GM18868 (cell line): ENCODE data around the gene LTA4H.

ENCODE experiments used
- ATAC-seq: cut with Tn5 transposase; IDR thresholded peaks from one replicate; pipeline ENCODE4 v1.9.1; 2021; ENCODE audit warnings: mild to moderate bottlenecking, moderate library complexity; ENCODE audit not compliant: unreplicated experiment

The LTA4H gene

DNA sequence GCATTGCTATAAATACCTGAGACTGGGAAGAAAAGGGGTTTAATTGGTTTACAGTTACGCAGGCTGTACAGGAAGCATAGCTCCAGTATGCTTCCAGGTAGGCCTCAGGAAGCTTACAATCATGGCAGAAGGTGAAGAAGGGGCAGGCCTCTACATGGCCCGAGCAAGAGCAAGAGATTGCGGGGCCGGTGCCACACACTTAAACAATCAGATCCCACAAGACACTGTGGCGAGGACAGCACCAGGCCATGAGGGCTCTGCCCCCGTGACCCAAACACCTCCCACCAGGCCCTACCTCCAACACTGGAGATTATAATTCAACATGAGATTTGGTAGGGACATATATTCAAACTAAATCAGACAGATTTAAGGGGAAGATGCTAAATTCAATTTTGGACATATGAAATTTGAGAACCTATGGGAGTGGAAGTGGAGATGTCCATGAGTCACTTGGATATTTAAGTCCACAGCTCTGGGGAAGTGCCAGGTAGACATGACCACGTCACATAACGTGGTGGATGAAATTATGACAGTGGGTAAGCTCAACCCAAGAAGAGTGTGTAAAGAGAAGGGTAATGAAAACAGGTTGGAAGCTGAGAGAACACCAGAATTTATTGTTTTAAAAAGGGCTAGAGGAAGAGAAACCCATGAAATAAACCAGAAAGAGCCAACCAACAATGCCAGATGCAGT lies 1.5 kb upstream of the LTA4H start:
- no peak for ATAC-seq

DNA sequence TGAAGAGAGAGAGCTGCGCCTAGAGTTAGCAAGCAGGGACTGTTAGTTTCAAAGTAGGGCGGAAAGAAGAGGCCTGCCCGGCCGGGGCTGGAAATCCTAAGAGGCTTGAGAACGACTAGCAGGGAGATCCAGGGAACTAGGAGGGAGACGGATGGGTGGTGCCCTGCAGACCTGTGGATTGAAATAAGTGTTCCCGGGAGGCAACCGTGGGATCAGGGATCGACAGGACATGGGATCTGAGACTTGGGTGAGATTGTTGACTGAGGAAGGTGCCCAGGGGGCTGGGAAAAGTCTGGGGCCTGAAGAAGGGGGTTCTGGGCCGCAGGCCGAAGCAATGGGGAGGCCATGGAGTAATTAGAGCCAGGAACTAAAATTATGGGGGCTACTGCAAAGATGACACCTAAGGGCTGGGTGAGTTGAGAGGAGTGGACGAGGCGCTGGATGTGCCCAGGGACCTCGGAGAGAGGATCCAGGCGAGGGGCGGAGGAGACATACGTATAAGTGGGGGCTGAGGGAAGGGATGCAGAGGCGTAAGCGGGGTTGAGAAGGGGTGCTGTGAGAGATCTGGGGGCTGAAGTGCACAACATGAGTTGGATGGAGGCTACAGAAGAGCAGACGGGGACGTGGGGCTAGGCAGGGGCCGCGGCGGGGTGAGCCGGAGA lies 635 bp downstream of the LTA4H start:
- peak; percentile 9 for ATAC-seq

GRCh38 chr12:96033549-96034389 lies 1.6 kb downstream of the LTA4H start:
- no peak for ATAC-seq

GRCh38 chr12:96029826-96030225 lies 5.6 kb downstream of the LTA4H start:
- no peak for ATAC-seq

GRCh38 chr12:96028538-96028937 lies 6.8 kb downstream of the LTA4H start:
- no peak for ATAC-seq

DNA sequence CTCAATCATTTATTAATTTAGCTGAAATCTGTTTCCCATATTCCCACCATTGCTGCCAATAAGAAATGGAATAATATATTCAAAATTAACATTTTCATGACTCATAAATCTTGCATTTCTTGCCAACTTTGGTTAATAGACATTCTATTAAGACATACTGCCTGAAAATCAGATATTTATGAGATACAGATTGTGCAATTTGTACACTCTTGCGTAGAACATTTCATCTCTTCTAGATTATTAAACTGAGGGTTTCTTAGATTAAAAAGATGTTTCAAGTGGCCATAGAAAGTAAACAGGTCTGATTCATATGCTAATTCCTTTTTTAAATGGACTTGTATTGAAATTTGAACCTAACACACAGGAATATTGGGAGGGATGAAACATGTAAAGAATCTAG lies 9.1 kb downstream of the LTA4H start:
- no peak for ATAC-seq

DNA sequence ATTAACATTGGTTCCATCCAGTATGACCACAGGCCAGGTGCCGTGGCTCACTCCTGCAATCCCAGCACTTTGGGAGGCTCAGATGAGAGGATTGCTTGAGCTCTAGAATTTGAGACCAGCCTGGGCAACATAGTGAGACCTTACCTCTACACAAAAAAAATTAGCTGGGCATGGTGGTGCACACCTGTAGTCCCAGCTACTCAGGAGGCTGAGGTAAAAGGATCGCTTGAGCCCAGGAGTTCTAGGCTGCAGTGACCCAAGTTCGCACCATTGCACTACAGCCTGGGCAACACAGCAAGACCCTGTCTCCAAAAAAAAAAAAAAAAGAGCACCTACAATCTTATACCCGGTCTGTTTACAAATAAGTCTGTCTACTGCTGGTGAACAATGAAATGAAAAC lies 9.9 kb downstream of the LTA4H start:
- no peak for ATAC-seq

DNA sequence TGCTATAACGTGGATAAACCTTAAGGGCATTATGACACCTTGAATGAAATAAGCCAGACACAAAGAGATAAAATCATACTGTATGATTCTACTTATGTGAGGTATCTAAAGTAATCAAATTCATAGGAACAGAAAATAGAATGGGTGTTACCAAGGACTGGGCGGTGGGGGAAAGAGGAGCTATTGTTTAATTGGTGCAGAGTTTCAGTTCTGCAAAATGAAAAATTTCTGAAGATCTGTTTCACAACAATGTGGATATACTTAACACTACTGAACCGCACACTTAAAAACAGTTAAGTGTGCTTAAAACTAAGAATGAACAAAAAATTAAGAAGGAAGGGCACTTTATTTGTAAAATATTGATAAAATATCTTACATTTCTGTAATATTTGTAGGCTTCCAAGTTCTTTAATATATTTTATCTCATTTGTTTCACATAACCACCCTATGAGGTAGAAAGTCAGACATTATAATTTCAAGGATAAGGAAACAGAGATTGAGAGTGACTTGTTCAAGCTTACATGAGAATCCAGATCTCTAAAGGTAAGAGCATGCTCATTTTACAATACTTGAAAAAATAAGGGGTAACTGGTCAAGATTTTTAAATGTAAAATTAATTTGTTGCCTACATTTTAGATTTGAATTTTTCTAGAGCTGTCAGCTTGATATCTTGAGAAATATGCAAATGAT lies 14.9 kb downstream of the LTA4H start:
- peak; percentile 98 for ATAC-seq

- ATAC-seq, result no peak
Observed at GRCh38 chr12:96015672-96016071, 19.7 kb downstream of the LTA4H start.

DNA sequence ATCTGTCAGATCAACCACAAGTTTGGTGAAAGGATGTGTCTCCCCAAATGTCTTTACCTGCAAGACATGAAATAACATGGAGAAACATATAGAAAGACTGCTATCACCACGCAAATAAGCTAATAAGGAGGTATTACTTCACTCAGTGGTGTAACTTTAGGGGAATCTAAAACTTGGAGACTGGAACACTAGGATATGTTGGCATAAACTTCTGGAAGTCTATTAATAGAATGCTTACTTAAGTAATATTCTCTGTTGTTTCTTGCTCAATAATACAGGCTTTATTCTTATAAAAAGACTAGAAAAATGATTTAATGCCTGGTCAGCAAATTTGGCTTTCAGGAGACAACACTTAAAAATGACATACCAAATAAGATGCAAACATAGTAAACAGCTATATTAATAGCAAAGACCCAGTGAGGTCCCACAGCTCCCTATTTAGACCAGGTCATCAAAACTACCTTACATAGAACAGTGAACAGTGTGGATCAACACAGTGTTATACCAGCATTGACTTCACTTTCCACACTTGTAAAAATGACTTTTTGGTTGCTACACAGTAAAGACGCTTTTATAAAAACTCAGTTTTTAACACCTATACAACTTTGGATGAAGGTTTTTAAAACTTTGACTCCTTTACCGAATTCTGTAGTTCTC lies 20.3 kb downstream of the LTA4H start:
- no peak for ATAC-seq

- no peak for ATAC-seq
Observed at GRCh38 chr12:96007729-96008128, 27.7 kb downstream of the LTA4H start.

DNA sequence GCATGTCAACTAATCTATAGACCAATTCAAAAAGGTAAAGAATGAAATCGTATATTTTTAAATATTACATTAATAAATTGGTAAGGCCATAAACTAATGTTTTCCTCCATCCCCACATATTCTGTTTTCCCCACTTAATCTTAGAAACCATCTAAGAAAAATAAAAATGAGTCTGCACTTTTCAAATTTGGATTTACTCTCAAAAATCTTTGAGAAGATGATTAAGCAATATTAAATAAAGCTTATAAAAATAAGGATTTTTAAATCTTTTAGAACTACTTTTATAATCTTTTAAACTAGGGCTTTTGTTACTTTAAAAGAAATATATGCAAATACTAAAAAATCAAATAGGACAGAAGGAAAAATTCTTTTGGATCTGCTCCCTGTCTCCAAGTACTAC lies 28.7 kb downstream of the LTA4H start:
- no peak for ATAC-seq

DNA sequence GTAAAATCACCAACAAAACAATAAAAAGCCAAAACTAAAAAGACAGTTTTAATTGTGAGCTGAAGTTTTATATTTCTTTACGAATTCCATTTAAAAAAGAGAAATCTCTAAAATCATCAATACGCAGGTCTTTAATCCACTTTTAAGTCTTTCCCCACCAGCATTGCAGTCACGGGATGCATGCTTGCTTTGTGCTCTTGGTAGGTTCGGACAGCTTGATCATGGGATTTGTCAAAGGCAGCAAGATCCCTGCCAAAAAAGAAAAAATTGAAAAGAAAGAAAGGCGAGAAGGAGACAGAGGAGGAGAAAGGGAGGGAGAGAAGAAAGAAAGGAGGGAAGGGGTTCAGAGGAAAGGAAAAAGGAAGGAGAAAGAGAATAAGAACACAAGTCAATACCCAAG lies 34.5 kb downstream of the LTA4H start:
- ATAC-seq, result no peak

- ATAC-seq, result no peak
Observed at GRCh38 chr12:95999484-95999883, 35.9 kb downstream of the LTA4H start.

DNA sequence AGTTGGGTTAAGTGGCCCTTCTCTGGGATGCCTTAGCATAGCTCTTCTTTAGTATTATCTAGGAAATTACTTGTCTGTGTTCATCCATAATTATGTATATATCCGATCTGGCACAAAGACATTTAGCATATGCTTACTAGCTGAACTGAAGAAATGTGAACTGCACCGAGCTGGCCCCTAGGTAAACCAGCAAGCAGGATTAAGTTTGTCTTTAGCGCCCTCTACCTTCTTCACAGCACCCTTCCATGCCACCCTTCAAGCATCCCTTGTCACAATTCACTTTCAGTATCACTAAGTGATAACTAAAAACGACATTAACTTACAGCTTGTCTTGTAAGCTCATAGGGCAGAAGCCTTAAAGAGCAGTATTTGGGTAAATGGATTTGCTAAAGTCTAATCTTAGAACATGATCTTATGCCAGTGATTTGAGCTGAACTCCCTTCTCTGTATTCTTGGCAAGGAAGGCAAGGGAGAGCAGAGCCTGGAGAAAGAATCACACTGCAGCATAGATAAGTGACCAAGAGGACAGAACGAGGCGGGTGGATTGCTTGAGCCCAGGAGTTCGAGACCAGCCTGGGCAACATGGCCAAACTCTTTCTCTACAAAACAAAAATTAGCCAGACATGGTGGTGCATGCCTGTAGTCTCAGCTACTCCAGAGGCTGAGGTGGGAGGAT lies 36.6 kb downstream of the LTA4H start:
- ATAC-seq, result peak; percentile 98

DNA sequence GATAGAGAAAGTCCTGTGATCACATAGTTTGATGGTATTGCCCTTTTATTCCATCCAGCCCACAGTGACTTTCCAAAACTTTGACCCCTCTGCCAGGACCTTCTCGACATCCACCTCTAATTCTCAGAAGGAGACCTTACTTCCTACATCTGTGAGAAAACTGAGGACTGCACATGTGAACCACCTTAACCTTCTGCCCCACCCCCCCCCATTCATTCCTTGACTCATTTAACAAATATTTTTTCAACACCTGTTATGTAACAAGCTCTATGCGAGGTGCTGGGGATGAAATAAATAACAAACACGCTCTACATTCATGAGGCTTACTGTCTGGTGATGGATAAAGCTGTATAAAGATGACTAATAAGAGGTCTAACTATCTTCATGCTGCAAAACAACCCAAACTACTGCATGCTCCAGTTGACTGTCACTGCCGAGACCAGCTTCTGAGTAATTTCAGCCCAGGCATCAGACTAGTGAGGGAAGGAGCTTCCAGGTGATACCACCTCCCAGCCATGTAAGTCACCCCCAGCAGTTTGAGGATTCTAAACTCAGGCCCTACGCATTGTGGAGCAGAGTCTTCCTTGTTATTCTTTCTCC lies 37.4 kb downstream of the LTA4H start:
- ATAC-seq, result no peak

GRCh38 chr12:95997276-95997675 lies 38.1 kb downstream of the LTA4H start:
- ATAC-seq, result no peak

- ATAC-seq, result no peak
Observed at GRCh38 chr12:95996034-95996658, 39.2 kb downstream of the LTA4H start, which contains the start of gene HAL. Gene HAL, minus strand, starts transcription at chr12:95996344. Its CDS starts 434 bp downstream, at chr12:95995910.
